Lower leg skin (tissue), 3 donors: ENCODE data around the gene SSTR5.

Source experiments
- POLR2A ChIP-seq, 2 donors: fragments of 450-650 bp; IDR thresholded peaks; one replicate each; pipeline ENCODE4 v1.6.1; 2016 to 2017; ENCODE audit warnings: antibody characterized with exemption in 2 of 2, mild to moderate bottlenecking in 1 of 2, moderate library complexity in 1 of 2
- TF ChIP-seq, protein P1 (sequence below), 3 donors: fragments of 450-650 bp; IDR thresholded peaks; one replicate each; pipeline ENCODE4 v1.5.1; 2016; ENCODE audit warnings: antibody characterized with exemption in 3 of 3, mild to moderate bottlenecking in 3 of 3, moderate library complexity in 2 of 3

DNA sequence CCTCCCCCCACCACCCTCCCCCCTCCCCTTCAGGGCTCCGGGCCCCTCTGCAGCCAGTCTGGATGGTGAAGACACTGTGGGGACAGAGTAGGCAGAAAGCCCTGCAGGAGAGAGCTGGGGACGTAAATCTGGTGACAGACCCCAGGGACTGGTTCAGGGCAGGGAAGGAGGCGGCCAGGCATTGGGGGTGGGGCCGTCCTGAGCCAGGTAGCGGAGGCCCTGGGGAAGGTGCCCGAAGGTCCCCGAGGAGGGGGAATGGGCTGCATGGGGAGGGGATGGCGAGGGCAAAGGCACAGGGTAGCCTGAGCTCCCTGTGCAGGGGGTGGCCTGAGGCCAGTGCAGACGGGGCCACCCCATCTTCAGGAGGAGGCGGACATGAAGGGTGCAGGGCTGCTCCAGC, 54.0 kb downstream of the SSTR5 start:
- TF ChIP-seq, protein P1, sequence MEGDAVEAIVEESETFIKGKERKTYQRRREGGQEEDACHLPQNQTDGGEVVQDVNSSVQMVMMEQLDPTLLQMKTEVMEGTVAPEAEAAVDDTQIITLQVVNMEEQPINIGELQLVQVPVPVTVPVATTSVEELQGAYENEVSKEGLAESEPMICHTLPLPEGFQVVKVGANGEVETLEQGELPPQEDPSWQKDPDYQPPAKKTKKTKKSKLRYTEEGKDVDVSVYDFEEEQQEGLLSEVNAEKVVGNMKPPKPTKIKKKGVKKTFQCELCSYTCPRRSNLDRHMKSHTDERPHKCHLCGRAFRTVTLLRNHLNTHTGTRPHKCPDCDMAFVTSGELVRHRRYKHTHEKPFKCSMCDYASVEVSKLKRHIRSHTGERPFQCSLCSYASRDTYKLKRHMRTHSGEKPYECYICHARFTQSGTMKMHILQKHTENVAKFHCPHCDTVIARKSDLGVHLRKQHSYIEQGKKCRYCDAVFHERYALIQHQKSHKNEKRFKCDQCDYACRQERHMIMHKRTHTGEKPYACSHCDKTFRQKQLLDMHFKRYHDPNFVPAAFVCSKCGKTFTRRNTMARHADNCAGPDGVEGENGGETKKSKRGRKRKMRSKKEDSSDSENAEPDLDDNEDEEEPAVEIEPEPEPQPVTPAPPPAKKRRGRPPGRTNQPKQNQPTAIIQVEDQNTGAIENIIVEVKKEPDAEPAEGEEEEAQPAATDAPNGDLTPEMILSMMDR (IDR thresholded peaks at IDR 0.05) = no peak
- TF ChIP-seq POLR2A (IDR thresholded peaks at IDR 0.05) = no peak
